K562 (cell line): ENCODE measurements around the gene IQCE. TPM values are rescaled to one million over a fixed set of nuclear protein-coding genes. Genes with fewer than 3 reads are reported as not detected.

ENCODE experiments used
- ATAC-seq: fragments of 200-7000 bp; cut with Tn5 transposase; 3 replicates; pipeline ENCODE4 v1.9.1; 2020; ENCODE audit warnings: moderate library complexity
- BruUV-seq: library from RNA; stranded (reverse); fragments of 400-500 nt; replicated peaks from 2 replicates; lab custom pipeline; 2021; lab: Mats Ljungman, UMichigan
- CTCF ChIA-PET: fragments of 300-600 bp; formaldehyde crosslinking; extraction: SDS; loops from one replicate; lab custom pipeline; 2021; ENCODE audit warnings: low intra/inter-chr PET ratio; lab: Yijun Ruan, JAX
- POLR2A ChIA-PET: fragments of 300-600, 350-650 bp; sonication (Branson Sonifier 250); formaldehyde crosslinking; extraction: SDS; loops from one replicate; lab custom pipeline; 2021; ENCODE audit warnings: antibody characterized with exemption, inconsistent platforms; lab: Yijun Ruan, JAX
- DNase-seq, 4 experiments: peaks; one replicate each; pipeline versions ENCODE4 v3.0.0 to v3.0.0-alpha.2; 2011 to 2018; ENCODE audit warnings: low spot score in 3 of 4, mixed read lengths in 3 of 4; ENCODE audit errors: extremely low read depth in 1 of 4
- FAIRE-seq: peaks from 2 replicates; lab custom pipeline; 2011; peaks lifted over from hg19 to GRCh38; lab: Jason Lieb, UNC
- H2AFZ ChIP-seq: 2 replicates; pipeline ENCODE4 v1.6.0; 2011; ENCODE audit warnings: low read depth, low read length, control low read depth, inconsistent platforms
- H3K27ac ChIP-seq: fragments of 200-600 bp; 3 replicates; pipeline ENCODE4 v1.8.0; 2011; ENCODE audit warnings: low read depth, mild to moderate bottlenecking, control low read depth, inconsistent platforms, low read length, moderate library complexity, mixed read lengths; ENCODE audit errors: extremely low read depth
- H3K27me3 ChIP-seq, 2 experiments: fragments of 300-600 bp in 1 of 2; 2 replicates in 1 of 2; 3 replicates in 1 of 2; pipeline versions ENCODE4 v1.6.0 to v1.8.0; 2011; ENCODE audit warnings: inconsistent platforms in 2 of 2, low read length in 2 of 2, mild to moderate bottlenecking in 1 of 2, mixed read lengths in 1 of 2, moderate library complexity in 1 of 2; ENCODE audit not compliant: control insufficient read depth in 2 of 2, insufficient read depth in 2 of 2
- H3K36me3 ChIP-seq: fragments of 300-600 bp; 3 replicates; pipeline ENCODE4 v1.8.0; 2011; ENCODE audit warnings: mild to moderate bottlenecking, low read length, inconsistent platforms; ENCODE audit not compliant: control insufficient read depth, insufficient read depth
- H3K4me1 ChIP-seq, 2 experiments: fragments of 200-600 bp in 1 of 2; replicated peaks in 1 of 2; 2 replicates in 1 of 2; 3 replicates in 1 of 2; pipeline versions ENCODE4 v1.5.1 to v1.8.0; 2011; ENCODE audit warnings: inconsistent platforms in 2 of 2, low read length in 2 of 2, mild to moderate bottlenecking in 1 of 2, mixed read lengths in 1 of 2, moderate library complexity in 1 of 2; ENCODE audit not compliant: control insufficient read depth in 2 of 2, insufficient read depth in 2 of 2
- H3K4me2 ChIP-seq: 2 replicates; pipeline ENCODE4 v1.6.1; 2011; ENCODE audit warnings: low read length, control low read depth, inconsistent platforms, mixed read lengths; ENCODE audit not compliant: insufficient read depth
- H3K4me3 ChIP-seq: fragments of 200-600 bp; sonication (generic), shearing (Covaris generic); 2 replicates; pipeline ENCODE4 v1.5.1; 2016; ENCODE audit warnings: control low read depth, inconsistent platforms
- H3K79me2 ChIP-seq: fragments of 200-600 bp; 3 replicates; pipeline ENCODE4 v1.8.0; 2011; ENCODE audit warnings: low read length, inconsistent platforms; ENCODE audit not compliant: control insufficient read depth, insufficient read depth
- H3K9ac ChIP-seq, 2 experiments: 2 replicates each; pipeline versions ENCODE4 v1.6.0 to v1.6.1; 2011; ENCODE audit warnings: low read depth in 2 of 2, low read length in 2 of 2, control low read depth in 1 of 2, inconsistent platforms in 1 of 2, mild to moderate bottlenecking in 1 of 2, mixed read lengths in 1 of 2; ENCODE audit not compliant: insufficient read depth in 1 of 2
- H3K9me1 ChIP-seq: one replicate; pipeline ENCODE4 v1.6.0; 2011; ENCODE audit warnings: inconsistent platforms, mild to moderate bottlenecking, low read length, moderate library complexity; ENCODE audit not compliant: control insufficient read depth, insufficient read depth
- H3K9me3 ChIP-seq: replicated peaks from 2 replicates; pipeline ENCODE4 v1.5.1; 2011; ENCODE audit warnings: low read depth, low read length, inconsistent platforms; ENCODE audit not compliant: control insufficient read depth, insufficient read depth
- H4K20me1 ChIP-seq: replicated peaks from 2 replicates; pipeline ENCODE4 v1.6.1; 2011; ENCODE audit warnings: low read length, inconsistent platforms, mixed read lengths; ENCODE audit not compliant: control insufficient read depth, insufficient read depth
- CTCF ChIP-seq, 3 experiments: IDR thresholded peaks in 2 of 3; conservative IDR thresholded peaks in 1 of 3; 2 replicates each; pipeline ENCODE4 v1.5.1; 2011 to 2012; ENCODE audit warnings: low read length in 3 of 3, mild to moderate bottlenecking in 3 of 3, control low read depth in 2 of 3, improper control_type of control experiment in 1 of 3, inconsistent platforms in 1 of 3, low read depth in 1 of 3, mixed read lengths in 1 of 3, moderate library complexity in 1 of 3; ENCODE audit not compliant: insufficient read depth in 2 of 3
- KDM2B ChIP-seq: fragments of 250-450 bp; sonication (Bioruptor Pico); IDR thresholded peaks from 2 replicates; pipeline ENCODE4 v1.8.0; 2021; ENCODE audit warnings: mild to moderate bottlenecking, moderate library complexity
- MLX ChIP-seq, 2 experiments: fragments of 450-650 bp in 1 of 2; sonication (generic) in 1 of 2; formaldehyde crosslinking; conservative IDR thresholded peaks; 2 replicates each; pipeline versions ENCODE4 v1.4.0 to v1.8.1; 2020 to 2022; ENCODE audit warnings: mild to moderate bottlenecking in 1 of 2, missing genetic modification reagents in 1 of 2
- RFX1 ChIP-seq: fragments of 450-650 bp; IDR thresholded peaks from 2 replicates; pipeline ENCODE4 v1.6.1; 2016; ENCODE audit warnings: mild to moderate bottlenecking, moderate library complexity
- USF2 ChIP-seq: sonication (generic); formaldehyde crosslinking; IDR thresholded peaks from 2 replicates; pipeline ENCODE4 v1.5.0; 2020; ENCODE audit warnings: missing genetic modification reagents
- ZHX1 ChIP-seq: fragments of 150-350 bp; conservative IDR thresholded peaks from 2 replicates; pipeline ENCODE4 v1.6.1; 2014; ENCODE audit warnings: low read length
- WGBS: fragments of 100-300 bp; shearing (Covaris generic); methylation state at CpG from one replicate; pipeline ENCODE4 v1.1.6; 2016; ENCODE audit warnings: low coverage, mixed read lengths; ENCODE audit not compliant: insufficient coverage; ENCODE audit errors: missing lambda C conversion rate; 5-methylcytosine and 5-hydroxymethylcytosine counted together
- in situ Hi-C: fragments of 300-500 bp; cut with MboI; formaldehyde crosslinking; loops from 4 replicates; pipeline ENCODE4 v1.15.0; 2018; ENCODE audit warnings: inconsistent platforms, mixed read lengths
- intact Hi-C: fragments of 100-400 bp; cut with micrococcal nuclease; formaldehyde crosslinking; loops from 2 replicates; pipeline ENCODE4 v1.14.2; 2022
- polyA plus RNA-seq, 8 experiments: library from polyadenylated mRNA; depleted of rRNA in 4 of 8; stranded (reverse) in 5 of 8; unstranded in 3 of 8; fragments of >200 nt; fragmentation: Nextera tagmentation in 2 of 8; fragmentation: Illumina TruSeq in 1 of 8; extraction: Ambion mirVana in 2 of 8; extraction: Trizol in 1 of 8; gene quantifications; 2 replicates each; pipeline versions ENCODE4 v1.2.1 to v1.2.3, GENCODE V29; 2011 to 2014; ENCODE audit warnings: inconsistent platforms in 1 of 8, missing spikeins in 1 of 8
- total RNA-seq, 7 experiments: library from RNA; depleted of rRNA in 6 of 7; stranded (reverse); fragments of >200 nt in 6 of 7; fragmentation: Illumina TruSeq in 2 of 7; extraction: Trizol in 2 of 7; gene quantifications; 2 replicates each; pipeline versions ENCODE4 v1.2.1 to v1.2.3, GENCODE V29; 2011 to 2021; ENCODE audit warnings: low replicate concordance in 1 of 7
- TF ChIP-seq, protein P1 (sequence below): fragments of 250-450 bp; sonication (Bioruptor Pico); IDR thresholded peaks from 2 replicates; pipeline ENCODE4 v1.4.0; 2020; ENCODE audit warnings: borderline replicate concordance

IQCE gene
- total and polyA plus RNA-seq, 9 of the 15 experiments (the other 6 are each of a cell fraction or from before 2014, with no cell fraction given): 0.18 to 8.5 (median 4.2) TPM

GRCh38 chr7:2605608-2606538 lies 47.1 kb downstream of the IQCE start:
- CTCF ChIA-PET: no interaction called here
- TF ChIP-seq, protein P1, sequence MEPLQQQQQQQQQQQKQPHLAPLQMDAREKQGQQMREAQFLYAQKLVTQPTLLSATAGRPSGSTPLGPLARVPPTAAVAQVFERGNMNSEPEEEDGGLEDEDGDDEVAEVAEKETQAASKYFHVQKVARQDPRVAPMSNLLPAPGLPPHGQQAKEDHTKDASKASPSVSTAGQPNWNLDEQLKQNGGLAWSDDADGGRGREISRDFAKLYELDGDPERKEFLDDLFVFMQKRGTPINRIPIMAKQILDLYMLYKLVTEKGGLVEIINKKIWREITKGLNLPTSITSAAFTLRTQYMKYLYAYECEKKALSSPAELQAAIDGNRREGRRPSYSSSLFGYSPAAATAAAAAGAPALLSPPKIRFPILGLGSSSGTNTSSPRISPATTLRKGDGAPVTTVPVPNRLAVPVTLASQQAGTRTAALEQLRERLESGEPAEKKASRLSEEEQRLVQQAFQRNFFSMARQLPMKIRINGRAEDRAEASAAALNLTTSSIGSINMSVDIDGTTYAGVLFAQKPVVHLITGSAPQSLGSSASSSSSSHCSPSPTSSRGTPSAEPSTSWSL (CRISPR knock-in tag): no peak
- TF ChIP-seq USF2 (no peak), ZHX1 (no peak), KDM2B (CRISPR knock-in tag) (no peak), MLX (CRISPR knock-in tag; conservative IDR thresholded peaks at IDR 0.05) (no peak), RFX1 (no peak), CTCF (IDR thresholded peaks at IDR 0.05 in 2 of 3, conservative IDR thresholded peaks at IDR 0.05 in 1 of 3; ENCODE audit: insufficient read depth in 2 of 3, low read depth in 1 of 3, low read length in 3 of 3) (no peak)
- TF ChIP-seq, all 486 proteins: peak for 0
- Histone ChIP-seq H3K9ac (peak overlapping the region in 1 of 2 experiments; percentile 35; a peak in 1 of 4 replicates), H3K9me3 (no peaks in the 10 kb centered on the region), H3K79me2 (no peaks in the 10 kb centered on the region), H3K27me3 (no peaks in the 10 kb centered on the region), H4K20me1 (peaks cover 6% of the 10 kb centered on the region), H3K9me1 (no peaks in the 10 kb centered on the region), H3K4me1 (peaks cover 0 to 41% of the 10 kb centered on the region in 2 experiments; a peak in 2 of 5 replicates), H3K4me2 (no peak overlapping the region), H3K4me3 (no peak overlapping the region), H3K27ac (no peak overlapping the region), H3K36me3 (peaks cover 3% of the 10 kb centered on the region; the same call in 1 of the 3 replicates), H2AFZ (no peak overlapping the region)
- WGBS: 70% methylated on average over 30 of the region's 38 CpGs
- no peak for ATAC-seq
- in situ Hi-C loops: no loop called here
- DNase-seq: no peak
- intact Hi-C loops: no loop called here
- no TSS peak for BruUV-seq
- POLR2A ChIA-PET: interaction anchor here (0.8 to 1.1 kb wide), 2 partner anchors 9 to 19 kb away, joined by 4 to 7 read pairs; no protein-coding TSS in a partner anchor
- no peak for FAIRE-seq
